CD4-positive, alpha-beta T cell treated with Interleukin-6 at 100 ng/mL for 8 hours (primary cell): ENCODE results near the gene NINL.
"Not testable (repeated sequence)": the region's sequence is repeated elsewhere in the genome, so short reads cannot be mapped to it uniquely, and the experiment has no call there.

ENCODE experiments used
- DNase-seq: peaks from one replicate; pipeline ENCODE4 v3.0.0-alpha.2; 2020; ENCODE audit warnings: mixed read lengths, low spot score

Gene NINL

GRCh38 chr20:25592135-25592852 lies 7.0 kb upstream of the NINL start:
- DNase-seq = no peak

- DNase-seq = not testable (repeated sequence)
These were observed 5.4 kb upstream of the NINL start for GRCh38 chr20:25590778-25591177.

GRCh38 chr20:25588491-25588890 lies 3.2 kb upstream of the NINL start:
- DNase-seq = no peak

GRCh38 chr20:25587536-25587935 lies 2.2 kb upstream of the NINL start:
- no peak for DNase-seq

- DNase-seq = no peak
These were observed 1.5 kb upstream of the NINL start for GRCh38 chr20:25586877-25587276.

GRCh38 chr20:25583607-25584006 lies 1.7 kb downstream of the NINL start:
- not testable (repeated sequence) for DNase-seq

- no peak for DNase-seq
These were observed 4.6 kb downstream of the NINL start for GRCh38 chr20:25580711-25581110.

GRCh38 chr20:25579081-25579770 lies 6.1 kb downstream of the NINL start:
- no peak for DNase-seq

- DNase-seq = no peak
These were observed 8.4 kb downstream of the NINL start for GRCh38 chr20:25576783-25577530.

GRCh38 chr20:25574411-25574810 lies 10.9 kb downstream of the NINL start:
- no peak for DNase-seq

GRCh38 chr20:25573288-25574251 lies 11.8 kb downstream of the NINL start:
- DNase-seq = no peak

GRCh38 chr20:25571817-25572216 lies 13.5 kb downstream of the NINL start:
- DNase-seq = no peak

- no peak for DNase-seq
These were observed 14.1 kb downstream of the NINL start for GRCh38 chr20:25571240-25571639.

GRCh38 chr20:25570148-25570530 lies 15.2 kb downstream of the NINL start:
- DNase-seq = no peak

GRCh38 chr20:25567286-25567685 lies 18.0 kb downstream of the NINL start:
- DNase-seq = no peak

- no peak for DNase-seq
These were observed 18.5 kb downstream of the NINL start for GRCh38 chr20:25566821-25567220.

- no peak for DNase-seq
These were observed 19.7 kb downstream of the NINL start for GRCh38 chr20:25565578-25566157.

- DNase-seq = no peak
These were observed 21.5 kb downstream of the NINL start for GRCh38 chr20:25563876-25564275.

- no peak for DNase-seq
These were observed 22.0 kb downstream of the NINL start for GRCh38 chr20:25563362-25563761.

GRCh38 chr20:25561771-25562170 lies 23.6 kb downstream of the NINL start:
- DNase-seq = not testable (repeated sequence)

- no peak for DNase-seq
These were observed 31.5 kb downstream of the NINL start for GRCh38 chr20:25553819-25554296.
